ENCODE results near the gene POLR2F.

The POLR2F gene

DNA sequence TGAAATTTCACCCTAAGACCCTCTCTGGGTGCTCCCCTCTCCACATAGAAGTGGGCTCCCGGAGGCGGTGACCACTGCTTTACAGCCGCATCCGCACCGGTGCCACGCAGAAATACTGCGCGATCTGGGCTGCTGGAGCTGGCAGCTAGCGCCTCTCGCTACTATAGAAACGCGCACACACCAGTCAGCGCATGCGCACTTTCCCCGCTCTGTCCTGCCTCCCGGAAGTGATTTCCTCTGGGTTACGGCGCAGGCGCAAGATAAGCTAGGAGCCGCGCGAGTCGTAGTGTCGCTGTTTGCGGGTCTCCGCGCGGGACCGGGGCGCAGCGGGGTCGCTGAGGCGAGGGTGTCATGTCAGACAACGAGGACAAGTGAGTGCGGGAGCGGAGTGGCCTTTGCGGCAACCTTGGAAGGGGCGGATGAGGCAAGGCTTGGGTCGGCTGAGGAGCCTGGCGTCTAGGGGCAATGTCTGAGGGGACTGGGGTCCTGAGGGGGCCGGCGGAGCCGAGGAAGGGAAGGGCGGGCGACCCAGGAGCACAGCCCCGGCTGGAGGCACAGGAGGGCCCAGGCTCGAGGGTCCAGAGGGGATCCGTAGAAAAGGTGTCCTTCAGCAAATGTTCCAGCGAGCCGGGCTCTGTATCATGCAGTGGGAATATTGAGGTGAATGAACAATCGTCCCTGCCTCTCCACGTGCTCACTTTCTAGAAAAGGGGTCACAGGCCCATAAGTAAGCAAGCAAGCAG is at the start of gene POLR2F, which contains the start of gene C22orf23:
Gene POLR2F, plus strand, starts transcription at position 263 of the 743 bp plus-strand sequence. Its CDS starts 89 bp downstream, at position 352.
Gene C22orf23, minus strand, starts transcription at position 165 of the 743 bp plus-strand sequence. CDS start 452 bp downstream, outside the sequence.
- peak; percentile 87 for DNase-seq

DNA sequence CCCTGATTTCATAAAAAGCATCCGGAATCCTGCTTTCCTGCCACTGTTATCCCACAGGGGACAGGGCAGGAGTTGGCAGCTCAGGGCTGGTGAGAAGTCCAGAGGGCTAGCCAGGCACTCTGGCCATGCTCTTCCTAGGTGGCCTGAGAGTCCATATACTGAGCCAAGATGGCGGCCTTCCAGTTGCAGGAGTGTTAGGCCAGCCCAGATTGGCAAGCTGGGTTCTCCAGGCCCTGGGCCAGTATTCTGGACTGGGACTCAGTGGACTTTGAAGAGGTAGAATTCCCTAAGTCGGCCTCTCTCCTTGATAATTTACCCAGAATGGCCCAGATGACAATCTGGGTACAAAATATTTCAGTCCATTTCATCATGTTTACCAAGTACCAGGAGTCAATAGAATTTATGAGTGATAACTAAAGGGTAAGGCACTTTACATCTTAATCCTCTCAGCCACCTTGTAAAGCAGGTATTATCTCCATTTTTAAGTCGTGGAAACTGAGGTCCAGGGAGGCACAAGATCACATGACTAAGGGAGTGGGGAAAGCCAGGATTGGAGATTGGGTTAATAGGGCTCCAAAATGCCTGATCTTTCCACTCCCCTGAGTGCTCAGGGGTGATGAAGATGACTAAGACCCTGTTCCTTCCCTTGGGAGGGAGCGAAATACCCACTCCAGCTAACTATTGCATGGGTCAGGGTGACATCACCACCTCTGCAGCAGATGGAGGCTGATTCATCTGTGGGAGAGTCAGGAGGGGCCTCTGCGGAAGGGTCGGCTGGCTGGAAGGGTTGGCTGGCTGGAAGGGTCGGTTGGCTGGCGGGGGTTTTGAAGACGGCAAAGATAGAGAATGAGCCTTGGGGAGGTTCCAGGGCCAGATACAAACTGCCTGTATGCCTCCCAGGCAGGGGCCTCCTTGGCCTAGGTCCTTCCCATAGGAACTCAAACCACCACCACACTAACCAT is 48.6 kb upstream of the POLR2F start:
- no peak for DNase-seq

- DNase-seq = peak; percentile 31
These were observed 47.8 kb upstream of the POLR2F start, which contains the start of gene MICALL1 for GRCh38 chr22:37905534-37906363. MICALL1 (plus strand) TSS chr22:37906297; CDS start chr22:37906423, 126 bp downstream.

DNA sequence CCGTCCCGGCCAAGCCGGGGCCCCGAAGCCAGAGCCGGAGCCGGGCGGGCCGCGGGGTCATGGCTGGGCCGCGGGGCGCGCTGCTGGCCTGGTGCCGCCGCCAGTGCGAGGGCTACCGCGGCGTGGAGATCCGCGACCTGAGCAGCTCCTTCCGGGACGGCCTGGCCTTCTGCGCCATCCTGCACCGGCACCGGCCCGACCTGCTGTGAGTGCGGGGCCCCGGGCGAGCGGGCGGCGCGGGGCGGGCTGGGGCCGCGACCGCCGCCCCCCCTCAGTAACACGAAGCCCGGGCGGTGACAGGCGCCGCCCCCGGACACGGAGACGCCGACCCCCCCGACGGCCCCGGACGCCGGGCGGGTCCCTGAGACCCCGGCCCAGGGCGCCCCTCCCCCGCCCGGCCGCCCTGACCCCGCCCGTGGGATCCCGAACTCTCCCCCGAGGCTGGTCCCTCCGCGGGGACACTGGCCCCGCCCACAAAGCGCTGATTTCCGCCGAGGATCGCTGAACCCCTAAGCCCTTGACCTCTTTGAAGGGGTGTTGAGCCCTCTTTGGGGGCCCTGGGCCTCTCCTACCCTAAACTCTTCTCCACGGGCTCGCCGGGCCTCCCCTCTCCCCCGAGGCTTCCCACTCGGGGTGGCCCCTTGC is 47.0 kb upstream of the POLR2F start:
- no peak for DNase-seq

DNA sequence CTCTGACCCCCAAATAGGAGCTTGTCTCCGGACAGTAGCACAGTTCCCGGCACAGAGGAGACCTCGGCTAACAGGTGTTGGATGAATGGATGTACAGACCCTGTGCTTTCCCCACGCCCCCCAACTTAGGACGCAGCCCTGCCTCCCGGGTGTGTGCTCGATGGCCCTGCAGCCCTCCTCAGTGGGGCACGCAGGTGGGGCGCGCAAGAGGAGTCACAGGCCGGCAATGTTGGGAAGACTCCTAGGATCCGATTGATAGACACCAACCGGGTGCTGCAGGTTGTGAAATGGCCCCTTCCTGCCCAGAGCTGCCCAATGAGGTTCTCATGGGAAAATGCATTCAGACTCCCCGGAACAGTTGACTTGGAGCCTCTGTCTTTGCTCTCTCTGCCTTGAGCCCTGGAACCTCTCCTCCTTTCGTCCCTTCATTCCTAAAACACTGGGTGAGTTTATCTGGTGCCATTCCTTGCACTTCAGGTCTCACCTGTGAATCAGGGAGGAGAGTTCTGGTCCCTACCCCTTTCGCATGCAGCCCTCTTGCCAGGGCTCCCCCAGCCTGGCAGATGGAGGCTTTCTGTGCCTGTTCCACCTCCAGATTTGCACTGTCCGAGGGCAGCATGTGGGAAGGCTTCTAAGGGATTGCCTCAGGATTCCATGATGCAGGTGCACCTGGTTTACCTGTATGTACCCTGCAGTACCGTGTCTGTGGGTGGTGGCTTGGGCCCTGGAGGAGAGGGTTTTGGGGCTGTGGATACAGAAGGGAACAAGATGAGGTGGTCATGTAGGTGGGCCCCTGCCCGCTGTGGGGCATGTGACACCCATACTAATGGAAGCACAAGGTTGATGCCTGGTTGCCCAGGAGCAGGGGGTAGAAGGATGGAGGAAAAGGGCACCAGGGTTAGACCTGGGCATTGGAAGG is 46.2 kb upstream of the POLR2F start:
- no peak for DNase-seq

- no peak for DNase-seq
These were observed 43.7 kb upstream of the POLR2F start for GRCh38 chr22:37909766-37910165.

DNA sequence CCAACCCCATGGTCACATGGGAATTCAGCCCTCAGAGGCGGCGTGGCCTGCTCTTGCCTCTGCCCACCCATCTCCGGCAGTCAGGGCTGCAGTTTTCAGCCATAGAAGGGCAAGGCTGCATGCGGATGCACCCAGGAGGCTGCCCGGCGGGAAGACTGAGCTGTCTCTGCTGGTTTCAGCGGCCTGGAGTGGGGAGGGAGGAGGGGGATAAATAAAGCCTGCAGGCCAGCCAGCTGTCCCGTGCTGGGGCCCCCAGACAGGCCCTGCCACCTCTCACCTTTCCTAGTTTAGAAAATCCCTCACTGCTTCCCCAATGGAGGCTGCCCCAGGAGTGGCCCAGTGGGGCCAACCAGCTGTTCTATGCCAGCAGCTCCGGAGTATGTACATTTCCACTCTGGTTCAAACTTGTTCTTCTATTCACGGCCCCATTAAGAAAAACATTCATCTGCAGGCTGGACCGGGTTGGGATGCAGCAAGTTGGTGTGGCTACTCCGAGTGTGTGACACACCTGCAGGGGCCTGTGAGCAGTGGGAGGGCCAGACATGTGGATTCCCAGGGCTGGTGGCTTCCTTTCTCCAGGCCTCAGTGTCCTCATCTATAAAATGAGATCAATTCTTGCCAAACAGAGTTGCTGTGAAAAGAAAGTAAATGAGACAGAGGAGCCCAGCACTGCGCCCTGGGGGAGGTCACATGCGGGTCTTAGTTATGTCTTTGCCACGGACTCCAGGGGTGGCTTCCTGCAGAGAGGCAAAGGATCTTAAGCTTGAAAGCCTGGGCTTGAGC is 42.4 kb upstream of the POLR2F start:
- DNase-seq = no peak

DNA sequence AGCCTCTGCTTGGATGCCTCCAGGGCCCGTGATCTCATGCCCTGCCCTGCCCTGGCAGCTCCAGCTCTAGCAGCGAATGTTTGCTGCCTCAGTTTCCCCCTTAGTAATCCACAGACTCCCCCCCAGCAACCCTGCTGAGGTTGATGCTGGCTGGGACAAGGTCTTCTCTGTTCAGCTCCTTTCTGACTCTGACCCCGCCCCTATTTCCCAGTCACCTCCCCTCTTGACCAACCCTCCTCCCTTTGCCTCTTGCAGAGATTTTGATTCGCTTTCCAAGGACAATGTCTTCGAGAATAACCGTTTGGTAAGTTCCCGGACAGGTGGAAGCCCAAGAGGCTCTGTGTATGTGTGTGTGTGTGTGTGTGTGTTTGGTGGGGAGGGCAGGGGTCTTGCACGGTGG is 41.8 kb upstream of the POLR2F start:
- no peak for DNase-seq

DNA sequence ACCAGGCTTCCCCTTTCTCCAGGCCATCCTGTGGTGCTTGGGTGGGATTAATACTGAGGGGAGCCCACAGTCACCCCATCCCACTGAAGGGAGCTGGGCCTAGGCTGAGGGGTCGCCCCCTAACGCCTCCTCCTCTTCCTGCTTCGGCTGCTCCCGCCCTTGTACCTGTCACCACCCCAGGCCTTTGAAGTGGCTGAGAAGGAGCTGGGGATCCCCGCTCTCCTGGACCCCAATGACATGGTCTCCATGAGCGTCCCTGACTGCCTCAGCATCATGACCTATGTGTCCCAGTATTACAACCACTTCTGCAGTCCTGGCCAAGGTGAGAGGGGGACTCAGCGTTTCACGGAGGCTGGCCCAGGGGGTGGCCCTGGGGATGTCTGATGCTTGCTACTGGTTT is 41.3 kb upstream of the POLR2F start:
- no peak for DNase-seq

GRCh38 chr22:37913233-37913721 is 40.2 kb upstream of the POLR2F start:
- DNase-seq = no peak

DNA sequence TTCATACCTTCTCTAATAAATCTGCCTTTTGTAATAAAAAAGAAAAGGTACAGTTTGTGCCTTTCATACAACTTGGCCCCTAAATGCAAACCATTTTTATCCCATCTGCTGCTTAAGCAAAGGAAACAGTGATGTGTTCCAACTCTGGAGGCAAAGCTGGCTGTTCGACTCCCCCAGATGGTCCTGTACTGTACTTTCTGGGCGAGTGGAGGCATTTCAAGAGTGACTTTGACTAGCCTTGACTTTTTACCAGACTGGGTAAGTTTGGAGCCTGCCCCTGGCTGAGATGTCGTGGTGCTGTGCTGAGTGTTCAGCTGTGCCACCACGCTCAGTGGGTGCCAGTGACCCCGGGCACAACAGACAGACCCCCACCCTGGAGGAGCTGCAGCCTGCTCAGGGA is 37.2 kb upstream of the POLR2F start:
- DNase-seq = no peak

DNA sequence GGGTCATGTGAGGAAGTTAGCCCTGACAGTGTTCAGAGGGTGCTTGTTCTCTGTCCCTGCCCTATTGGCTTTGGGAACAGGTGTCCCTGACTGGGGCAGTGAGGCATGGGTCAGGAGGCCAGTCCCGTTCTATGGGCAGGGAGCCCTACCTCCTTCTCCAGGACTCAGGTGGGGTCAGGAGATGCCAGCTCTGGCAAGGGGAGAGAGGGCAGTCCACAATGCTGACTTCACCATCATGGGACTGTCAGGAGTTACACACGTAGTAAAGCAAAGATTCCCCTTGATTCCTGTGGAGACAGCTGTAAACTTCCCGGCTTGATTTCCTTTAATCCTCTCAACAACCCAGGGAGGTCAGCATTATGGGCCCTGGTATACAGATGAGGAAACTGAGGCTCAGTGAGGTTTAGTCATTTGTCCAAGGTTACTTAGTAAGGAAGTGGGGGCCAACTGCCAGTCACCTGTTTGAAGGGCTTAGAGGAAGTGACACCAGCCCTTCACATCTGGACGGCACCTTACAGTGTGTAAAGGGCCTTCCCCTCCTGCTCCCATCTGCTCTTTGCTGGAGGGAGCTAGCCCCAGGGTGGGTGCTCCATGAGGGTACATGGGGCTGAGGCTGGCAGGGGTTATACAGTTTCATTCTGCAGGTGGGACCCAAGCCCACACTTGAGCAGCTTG is 35.5 kb upstream of the POLR2F start:
- DNase-seq = no peak

DNA sequence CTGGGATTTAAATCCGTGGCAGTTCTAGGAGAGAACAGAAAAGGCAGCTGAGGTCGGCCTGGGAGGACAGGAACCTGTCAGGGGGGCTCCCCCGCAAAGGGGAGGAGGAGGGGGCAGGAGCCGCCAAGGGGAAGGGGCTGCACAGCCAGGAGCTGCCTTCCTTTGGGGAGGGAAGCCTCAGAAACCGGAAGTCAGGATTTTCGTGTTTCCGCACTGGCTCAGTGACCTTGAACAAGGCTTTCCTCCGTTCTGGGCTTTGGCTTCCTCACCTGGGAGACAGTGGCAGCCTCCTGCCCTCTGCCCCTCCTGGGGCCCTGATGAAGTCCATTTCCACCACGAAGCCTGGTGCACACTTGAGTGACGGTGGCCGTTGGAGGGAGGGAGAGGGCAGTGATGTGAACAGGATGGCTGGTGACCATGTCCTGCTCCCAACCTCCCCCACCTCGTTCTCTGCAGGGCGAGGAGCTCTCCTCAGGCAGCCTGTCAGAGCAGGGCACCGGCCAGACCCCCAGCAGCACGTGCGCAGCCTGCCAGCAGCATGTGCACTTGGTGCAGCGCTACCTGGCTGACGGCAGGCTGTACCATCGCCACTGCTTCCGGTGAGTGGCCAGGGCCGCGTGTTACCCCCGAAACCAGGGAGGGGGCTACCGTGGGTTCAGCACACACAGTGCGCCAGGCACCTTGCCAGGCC is 34.8 kb upstream of the POLR2F start:
- no peak for DNase-seq

GRCh38 chr22:37920126-37920525 is 33.4 kb upstream of the POLR2F start:
- DNase-seq = no peak

- DNase-seq = no peak
These were observed 31.3 kb upstream of the POLR2F start for GRCh38 chr22:37922191-37922590.

- no peak for DNase-seq
These were observed 29.6 kb upstream of the POLR2F start for GRCh38 chr22:37923927-37924326.

GRCh38 chr22:37924386-37925065 is 29.0 kb upstream of the POLR2F start:
- DNase-seq = no peak

- no peak for DNase-seq
These were observed 28.2 kb upstream of the POLR2F start for GRCh38 chr22:37925330-37925729.

All from NCI-H1105 treated with DMSO at 0.1 percent for 48 hours (cell line).